HepG2 (cell line): Measurements from ENCODE around the gene NDUFAF8. TPM values are rescaled to one million over a fixed set of nuclear protein-coding genes. Genes with fewer than 3 reads are reported as not detected.

ENCODE experiments used
- ATAC-seq: fragments of 200-7000 bp; cut with Tn5 transposase; 3 replicates; pipeline ENCODE4 v1.9.1; 2020; ENCODE audit warnings: mild to moderate bottlenecking, moderate library complexity
- BruUV-seq: library from RNA; stranded (reverse); fragments of 400-500 nt; replicated peaks from 2 replicates; lab custom pipeline; 2021; lab: Mats Ljungman, UMichigan
- CTCF ChIA-PET: fragments of 300-600 bp; formaldehyde crosslinking; extraction: SDS; loops from one replicate; lab custom pipeline; 2021; ENCODE audit warnings: low total read pairs, inconsistent platforms, low intra/inter-chr PET ratio; lab: Yijun Ruan, JAX
- POLR2A ChIA-PET: fragments of 350-600 bp; sonication (Branson Sonifier 250); formaldehyde crosslinking; loops from one replicate; lab custom pipeline; 2020; ENCODE audit warnings: antibody characterized with exemption, inconsistent platforms; lab: Yijun Ruan, JAX
- DNase-seq: peaks from one replicate; pipeline ENCODE4 v3.0.0-alpha.2; 2015; ENCODE audit warnings: low spot score
- FAIRE-seq: peaks from 3 replicates; lab custom pipeline; 2011; peaks lifted over from hg19 to GRCh38; lab: Jason Lieb, UNC
- H2AFZ ChIP-seq: one replicate; pipeline ENCODE4 v1.6.1; 2011; ENCODE audit warnings: low read length, inconsistent platforms
- H3K27ac ChIP-seq: fragments of 300-600 bp; 3 replicates; pipeline ENCODE4 v1.8.0; 2011; ENCODE audit warnings: mixed run types, mild to moderate bottlenecking, mixed read lengths, low read length, inconsistent platforms; ENCODE audit not compliant: insufficient read depth; ENCODE audit errors: extremely low read length
- H3K27me3 ChIP-seq, 2 experiments: fragments of 200-600 bp in 1 of 2; 2 replicates in 1 of 2; 3 replicates in 1 of 2; pipeline versions ENCODE4 v1.6.0 to v1.8.0; 2011; ENCODE audit warnings: low read length in 2 of 2, mild to moderate bottlenecking in 2 of 2, moderate library complexity in 2 of 2, inconsistent platforms in 1 of 2; ENCODE audit not compliant: insufficient read depth in 2 of 2, control insufficient read depth in 1 of 2
- H3K36me3 ChIP-seq, 2 experiments: fragments of 200-600 bp in 1 of 2; replicated peaks in 1 of 2; 2 replicates in 1 of 2; 3 replicates in 1 of 2; pipeline versions ENCODE4 v1.5.1 to v1.8.0; 2011; ENCODE audit warnings: low read length in 2 of 2, inconsistent platforms in 1 of 2; ENCODE audit not compliant: insufficient read depth in 2 of 2, control insufficient read depth in 1 of 2
- H3K4me1 ChIP-seq: 2 replicates; pipeline ENCODE4 v1.5.1; 2012; ENCODE audit warnings: low read length, inconsistent platforms; ENCODE audit not compliant: insufficient read depth
- H3K4me2 ChIP-seq: 2 replicates; pipeline ENCODE4 v1.6.0; 2011; ENCODE audit warnings: low read depth, low read length, inconsistent platforms
- H3K4me3 ChIP-seq, 3 experiments: fragments of 200-600 bp in 1 of 3; sonication (generic), shearing (Covaris generic) in 1 of 3; replicated peaks in 1 of 3; 2 replicates each; pipeline ENCODE4 v1.5.1; 2011 to 2016; ENCODE audit warnings: low read length in 3 of 3, inconsistent platforms in 2 of 3, low read depth in 2 of 3, mild to moderate bottlenecking in 2 of 3, control low read depth in 1 of 3, mixed read lengths in 1 of 3; ENCODE audit not compliant: insufficient read depth in 1 of 3
- H3K79me2 ChIP-seq: one replicate; pipeline ENCODE4 v1.6.1; 2011; ENCODE audit warnings: low read length, inconsistent platforms; ENCODE audit not compliant: insufficient read depth
- H3K9ac ChIP-seq: 2 replicates; pipeline ENCODE4 v1.6.0; 2011; ENCODE audit warnings: mild to moderate bottlenecking, low read depth, low read length, inconsistent platforms; ENCODE audit not compliant: insufficient read depth
- H3K9me3 ChIP-seq: 2 replicates; pipeline ENCODE4 v1.5.1; 2012; ENCODE audit warnings: mild to moderate bottlenecking, low read length
- H4K20me1 ChIP-seq: 2 replicates; pipeline ENCODE4 v1.6.0; 2011; ENCODE audit warnings: inconsistent platforms, mild to moderate bottlenecking, low read length, moderate library complexity; ENCODE audit not compliant: insufficient read depth
- AHDC1 ChIP-seq: sonication (generic); formaldehyde crosslinking; IDR thresholded peaks from 2 replicates; pipeline ENCODE4 v1.5.1; 2020; ENCODE audit warnings: mild to moderate bottlenecking, missing genetic modification reagents, borderline replicate concordance
- BRD4 ChIP-seq: sonication (generic); formaldehyde crosslinking; IDR thresholded peaks from 2 replicates; pipeline ENCODE4 v1.4.0; 2020; ENCODE audit warnings: missing genetic modification reagents
- CTCF ChIP-seq: sonication (generic); formaldehyde crosslinking; IDR thresholded peaks from 2 replicates; pipeline ENCODE4 v1.5.0; 2020; ENCODE audit warnings: mild to moderate bottlenecking, missing genetic modification reagents, moderate library complexity
- ISX ChIP-seq: sonication (generic); formaldehyde crosslinking; conservative IDR thresholded peaks from 2 replicates; pipeline ENCODE4 v1.5.0; 2020; ENCODE audit warnings: missing genetic modification reagents
- MAF1 ChIP-seq: sonication (generic); formaldehyde crosslinking; IDR thresholded peaks from 2 replicates; pipeline ENCODE4 v1.5.0; 2020; ENCODE audit warnings: missing genetic modification reagents, borderline replicate concordance
- PHF8 ChIP-seq: sonication (generic); formaldehyde crosslinking; IDR thresholded peaks from 2 replicates; pipeline ENCODE4 v1.5.0; 2020; ENCODE audit warnings: missing genetic modification reagents
- RNF2 ChIP-seq: fragments of 450-650 bp; conservative IDR thresholded peaks from 2 replicates; pipeline ENCODE4 v1.6.1; 2016; ENCODE audit warnings: low read depth
- ZNF572 ChIP-seq: sonication (generic); formaldehyde crosslinking; IDR thresholded peaks from 2 replicates; pipeline ENCODE4 v1.5.1; 2020; ENCODE audit warnings: mild to moderate bottlenecking, missing genetic modification reagents
- ZNF709 ChIP-seq: sonication (generic); formaldehyde crosslinking; IDR thresholded peaks from 2 replicates; pipeline ENCODE4 v1.5.0; 2020; ENCODE audit warnings: mild to moderate bottlenecking, missing genetic modification reagents
- WGBS: methylation state at CpG from one replicate; pipeline ENCODE4 v1.1.6; 2017; ENCODE audit warnings: low lambda C conversion rate; 5-methylcytosine and 5-hydroxymethylcytosine counted together
- in situ Hi-C: cut with HindIII; loops from 2 replicates; pipeline ENCODE4 v1.10.0; 2017; ENCODE audit warnings: low pct_unique_long_range_greater_than_20kb; ENCODE audit not compliant: extremely low pct_ligation_motif_present
- intact Hi-C: fragments of 100-400 bp; cut with micrococcal nuclease; formaldehyde crosslinking; loops from one replicate; pipeline ENCODE4 v1.10.0; 2022; ENCODE audit not compliant: unreplicated experiment
- polyA plus RNA-seq, 8 experiments: library from polyadenylated mRNA; depleted of rRNA in 3 of 8; stranded (reverse) in 7 of 8; unstranded in 1 of 8; fragments of >200 nt; fragmentation: Illumina TruSeq in 4 of 8; extraction: Trizol in 4 of 8; gene quantifications; 2 replicates each; pipeline versions ENCODE4 v1.2.1 to v1.2.3, GENCODE V29; 2011 to 2016; ENCODE audit warnings: low read depth in 4 of 8, missing spikeins in 1 of 8, mixed read lengths in 1 of 8; ENCODE audit not compliant: insufficient read depth in 1 of 8
- total RNA-seq, 5 experiments: library from RNA; depleted of rRNA; stranded (reverse); fragments of >200 nt; fragmentation: Illumina TruSeq; extraction: Trizol; gene quantifications; 2 replicates each; pipeline ENCODE4 v1.2.3, GENCODE V29; 2016; ENCODE audit warnings: low read depth in 1 of 5

Gene NDUFAF8
- total and polyA plus RNA-seq, 2 of the 13 experiments (the other 11 are each of a cell fraction or from before 2014, with no cell fraction given), result 75.6 to 233 TPM

- Histone ChIP-seq H3K9me3 (no peaks in the 10 kb centered on the region), H3K4me3 (no peak overlapping the region), H3K4me1 (peaks cover 12% of the 10 kb centered on the region), H3K27ac (no peak overlapping the region), H4K20me1 (peaks cover 4% of the 10 kb centered on the region; the same call in 1 of the 2 replicates), H3K4me2 (no peak overlapping the region), H3K9ac (no peak overlapping the region), H3K36me3 (peaks cover 25 to 32% of the 10 kb centered on the region in 2 experiments; a peak in 4 of 5 replicates), H2AFZ (no peak overlapping the region), H3K79me2 (peaks cover 18% of the 10 kb centered on the region), H3K27me3 (no peaks in the 10 kb centered on the region; a peak in 1 of 5 replicates)
- ATAC-seq (no peak), FAIRE-seq (no peak), DNase-seq (no peak)
- POLR2A ChIA-PET, result interaction anchor here (1.7 kb wide), 1 partner anchor 11 kb away, joined by 5 read pairs; the partner anchor contains the start of gene CEP131
- in situ Hi-C loops (no loop called here), intact Hi-C loops (no loop called here)
- 93% methylated on average over 15 of the region's 21 CpGs for WGBS
- CTCF ChIA-PET, result no interaction called here
- BruUV-seq, result no TSS peak
- no peak for TF ChIP-seq PHF8 (CRISPR knock-in tag)
- TF ChIP-seq ZNF709 (CRISPR knock-in tag), result no peak
- no peak for TF ChIP-seq RNF2
- no peak for TF ChIP-seq ZNF572
- TF ChIP-seq MAF1 (CRISPR knock-in tag), result no peak
- no peak for TF ChIP-seq AHDC1 (CRISPR knock-in tag)
- TF ChIP-seq ISX (CRISPR knock-in tag), result no peak
- no peak for TF ChIP-seq CTCF
- no peak for TF ChIP-seq BRD4 (CRISPR knock-in tag)
Measured at GRCh38 chr17:81233811-81234505, 5.2 kb upstream of the NDUFAF8 start.
